ENCODE results near the gene ANKRD22.

DNA sequence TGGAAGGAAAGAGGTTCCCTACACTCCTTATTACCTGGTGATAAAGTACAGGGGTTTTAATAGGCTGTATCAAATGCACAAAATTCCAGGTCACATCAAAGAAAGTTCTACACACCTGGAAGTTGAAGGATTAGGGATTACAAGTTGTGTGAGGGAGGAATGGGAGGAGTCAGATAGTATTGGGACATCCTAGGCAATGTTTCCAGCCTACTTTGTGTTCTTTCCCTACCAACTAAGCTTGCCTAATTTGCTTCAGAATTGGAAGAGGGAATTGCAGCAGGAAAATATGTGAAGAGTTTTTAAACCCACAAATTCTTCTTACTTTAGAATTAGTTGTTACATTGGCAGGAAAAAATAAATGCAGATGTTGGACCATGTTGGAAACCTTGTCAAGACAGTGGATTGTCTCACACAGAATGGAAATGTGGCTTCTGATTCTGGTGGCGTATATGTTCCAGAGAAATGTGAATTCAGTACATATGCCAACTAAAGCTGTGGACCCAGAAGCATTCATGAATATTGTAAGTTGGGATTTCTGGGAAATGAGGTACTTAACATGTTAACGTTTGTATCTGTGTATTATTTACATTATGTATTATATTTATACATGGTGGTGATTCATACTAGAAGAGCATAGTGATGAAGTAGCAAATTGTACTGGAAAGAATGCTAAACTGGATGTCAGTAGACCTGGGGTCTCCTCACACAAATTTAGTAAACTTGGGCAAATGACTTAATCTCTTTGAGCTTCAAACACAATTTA, 48.9 kb downstream of the ANKRD22 start, which contains the start of gene LIPM:
- TF ChIP-seq EZH2 (IDR thresholded peaks at IDR 0.05; ENCODE audit: borderline replicate concordance, low read depth, low read length, severe bottlenecking) (no peak), CTCF (IDR thresholded peaks at IDR 0.05; ENCODE audit: borderline replicate concordance, extremely low read depth, low read length, poor library complexity, severe bottlenecking) (no peak)
